ENCODE measurements around the gene MYH3.

MYH3 gene

GRCh38 chr17:10613775-10614513, 43.2 kb downstream of the MYH3 start:
- no peak for DNase-seq (ENCODE audit: low read depth in 2 of 2)

- no peak for DNase-seq (ENCODE audit: low read depth in 2 of 2)
These were observed 44.0 kb downstream of the MYH3 start for GRCh38 chr17:10612957-10613744.

GRCh38 chr17:10610884-10611283, 46.2 kb downstream of the MYH3 start:
- DNase-seq (ENCODE audit: low read depth in 2 of 2), result no peak

- no peak for DNase-seq (ENCODE audit: low read depth in 2 of 2)
These were observed 48.9 kb downstream of the MYH3 start for GRCh38 chr17:10608244-10608643.

GRCh38 chr17:10606110-10606509, 51.0 kb downstream of the MYH3 start:
- DNase-seq (ENCODE audit: low read depth in 2 of 2), result no peak

GRCh38 chr17:10605221-10605783, 51.8 kb downstream of the MYH3 start:
- no peak for DNase-seq (ENCODE audit: low read depth in 2 of 2)

- DNase-seq (ENCODE audit: low read depth in 2 of 2), result no peak
These were observed 52.6 kb downstream of the MYH3 start for GRCh38 chr17:10604521-10604920.

GRCh38 chr17:10603931-10604330, 53.2 kb downstream of the MYH3 start:
- no peak for DNase-seq (ENCODE audit: low read depth in 2 of 2)

GRCh38 chr17:10600571-10600970, 56.5 kb downstream of the MYH3 start:
- DNase-seq (ENCODE audit: low read depth in 2 of 2), result no peak

- no peak for DNase-seq (ENCODE audit: low read depth in 2 of 2)
These were observed 58.5 kb downstream of the MYH3 start for GRCh38 chr17:10598621-10599020.

- no peak for DNase-seq (ENCODE audit: low read depth in 2 of 2)
These were observed 67.5 kb downstream of the MYH3 start for GRCh38 chr17:10589553-10590145.

- no peak for DNase-seq (ENCODE audit: low read depth in 2 of 2)
These were observed 71.6 kb downstream of the MYH3 start for GRCh38 chr17:10585529-10585928.

GRCh38 chr17:10583834-10584233, 73.3 kb downstream of the MYH3 start:
- no peak for DNase-seq (ENCODE audit: low read depth in 2 of 2)

GRCh38 chr17:10579270-10579669, 77.8 kb downstream of the MYH3 start:
- DNase-seq (ENCODE audit: low read depth in 2 of 2), result no peak

Data from stimulated activated CD8-positive, alpha-beta memory T cell treated with anti-CD3 and anti-CD28 coated beads, Interleukin-2, amount 100 ng/mL, for 48 hours (primary cell).